Activated CD4-positive, CD25-positive, alpha-beta regulatory T cell treated with anti-CD3 and anti-CD28 coated beads, Interleukin-2, amount 50 U/mL, for 16 hours (primary cell): ENCODE results near the gene VTN.
"Not testable (repeated sequence)": the region's sequence is repeated elsewhere in the genome, so short reads cannot be mapped to it uniquely, and the experiment has no call there.

Source experiments
- DNase-seq: peaks from one replicate; pipeline ENCODE4 v3.0.0-alpha.2; 2020; ENCODE audit warnings: low read depth, low spot score

The VTN gene

DNA sequence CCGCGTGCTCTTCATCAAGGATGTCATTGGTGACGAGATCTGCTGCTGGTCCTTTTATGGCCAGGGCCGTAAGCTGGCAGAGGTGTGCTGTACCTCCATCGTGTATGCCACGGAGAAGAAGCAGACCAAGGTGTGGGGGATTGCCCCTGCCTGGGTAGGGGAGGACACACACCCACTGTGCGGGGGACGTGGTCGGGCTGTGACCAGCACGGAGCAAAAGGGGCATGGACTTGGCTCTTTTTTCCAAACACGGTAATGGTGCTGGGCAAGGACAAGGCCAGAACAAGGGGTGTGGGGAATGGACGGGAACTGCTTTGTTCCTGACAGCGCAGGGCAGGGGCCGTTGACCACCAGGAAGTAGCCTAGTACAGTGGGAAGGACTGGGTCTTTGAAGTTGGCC, 27.8 kb downstream of the VTN start:
- no peak for DNase-seq

DNA sequence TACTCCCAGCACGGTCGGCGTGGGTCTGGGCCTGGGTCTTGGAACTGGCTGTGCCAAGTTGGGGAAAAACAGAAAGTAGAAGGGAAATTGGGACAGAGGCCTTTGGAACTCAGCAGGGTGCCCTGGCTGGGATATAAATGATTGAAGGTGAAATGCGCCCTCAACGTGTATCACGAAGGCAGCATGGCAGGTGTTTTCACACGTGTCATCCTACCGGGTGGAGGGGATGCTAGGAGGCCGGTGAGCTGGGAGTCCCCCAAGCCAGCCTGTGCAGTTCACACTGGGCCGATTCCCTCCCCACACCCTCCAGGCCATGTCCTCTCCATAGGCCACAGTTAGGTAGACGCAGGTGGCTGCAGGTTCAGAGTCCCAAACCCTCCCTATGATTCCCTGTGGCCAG, 28.6 kb downstream of the VTN start:
- no peak for DNase-seq

DNA sequence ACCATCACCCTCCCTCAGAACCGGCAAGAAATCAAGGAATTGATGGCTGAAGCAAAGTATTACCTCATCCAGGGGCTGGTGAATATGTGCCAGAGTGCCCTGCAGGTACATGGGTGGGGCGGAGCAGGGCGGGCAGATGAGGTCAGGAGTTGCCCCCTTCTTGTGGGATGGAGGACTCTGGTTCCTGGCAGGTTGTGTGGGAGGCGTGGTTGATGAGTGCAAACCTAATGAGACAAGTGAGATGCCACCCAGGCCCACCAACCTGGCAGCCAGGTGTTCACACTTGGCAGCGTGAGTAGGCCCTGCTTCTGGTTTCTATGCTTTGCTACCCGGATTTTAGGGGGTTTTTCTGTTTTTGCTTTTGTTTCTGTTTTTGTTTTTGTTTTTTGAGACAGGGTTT, 29.7 kb downstream of the VTN start:
- no peak for DNase-seq

DNA sequence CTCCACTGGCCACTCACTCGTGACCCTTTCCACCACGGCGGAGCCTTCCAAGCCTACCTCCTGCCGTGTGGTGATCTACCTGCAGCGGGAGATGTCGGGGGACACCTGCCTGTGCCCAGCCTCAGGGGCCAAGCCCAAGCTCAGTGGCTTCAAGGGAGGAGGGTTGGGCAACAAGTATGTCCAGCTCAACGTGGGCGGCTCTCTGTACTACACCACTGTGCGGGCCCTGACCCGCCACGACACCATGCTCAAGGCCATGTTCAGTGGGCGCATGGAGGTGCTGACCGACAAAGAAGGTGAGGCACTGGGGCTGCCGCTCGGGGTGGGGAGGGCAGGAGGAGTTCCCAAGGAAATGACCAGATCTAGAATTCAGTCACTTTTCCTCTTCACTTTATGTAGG, 30.7 kb downstream of the VTN start:
- no peak for DNase-seq

DNA sequence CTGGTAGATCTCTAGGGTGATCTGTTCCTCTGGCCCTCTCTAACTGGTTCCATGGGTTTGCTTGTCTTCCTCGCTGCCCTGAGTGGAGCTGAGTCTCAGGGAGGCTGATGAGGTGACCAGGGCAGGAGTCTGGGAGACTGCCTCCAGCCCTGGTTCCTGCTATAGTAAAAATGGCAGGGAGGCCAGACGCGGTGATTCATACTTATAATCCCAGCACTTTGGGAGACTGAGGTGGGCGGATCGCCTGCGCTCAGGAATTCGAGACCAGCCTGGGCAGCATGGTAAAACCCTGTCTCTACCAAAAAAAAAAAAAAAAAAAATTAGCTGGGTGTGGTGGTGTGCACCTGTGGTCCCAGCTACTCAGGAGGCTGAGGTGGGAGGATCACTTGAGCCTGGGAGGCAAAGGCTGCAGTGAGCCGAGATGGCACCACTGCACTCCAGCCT, 31.3 kb downstream of the VTN start:
- DNase-seq = not testable (repeated sequence)

DNA sequence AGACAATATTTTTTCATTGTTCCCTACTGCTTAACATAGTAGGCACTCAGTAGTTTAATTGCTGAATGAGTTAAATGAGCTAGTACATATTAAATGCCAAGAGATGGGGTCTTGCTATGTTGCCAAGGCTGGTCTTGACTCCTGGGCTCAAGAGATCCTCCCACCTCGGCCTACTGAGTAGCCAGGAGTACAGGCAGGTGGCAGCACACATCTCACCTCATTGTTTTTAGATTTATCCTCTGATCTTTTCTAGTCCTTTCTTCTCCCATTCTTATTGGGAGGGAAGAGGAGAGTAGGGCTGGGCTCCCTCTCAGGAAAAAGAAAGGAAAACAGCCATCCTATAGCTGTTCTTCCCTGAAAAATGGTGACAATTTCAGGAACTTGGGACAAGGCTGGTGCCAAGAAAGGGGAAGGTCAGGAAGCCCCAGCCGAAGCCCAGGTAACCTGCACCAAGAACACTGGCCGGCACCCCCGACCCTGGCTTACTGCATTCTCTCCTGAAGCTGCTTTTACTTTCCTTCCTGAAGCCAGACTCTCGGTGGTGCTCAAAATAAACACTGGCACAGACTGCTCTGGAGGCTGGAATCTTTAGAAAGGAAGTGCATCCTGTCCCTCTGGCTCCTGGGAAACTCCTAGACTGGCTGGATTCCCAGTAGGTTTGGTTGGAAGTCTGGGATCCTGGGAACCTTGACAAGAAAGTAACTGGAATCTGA, 31.9 kb downstream of the VTN start:
- no peak for DNase-seq

DNA sequence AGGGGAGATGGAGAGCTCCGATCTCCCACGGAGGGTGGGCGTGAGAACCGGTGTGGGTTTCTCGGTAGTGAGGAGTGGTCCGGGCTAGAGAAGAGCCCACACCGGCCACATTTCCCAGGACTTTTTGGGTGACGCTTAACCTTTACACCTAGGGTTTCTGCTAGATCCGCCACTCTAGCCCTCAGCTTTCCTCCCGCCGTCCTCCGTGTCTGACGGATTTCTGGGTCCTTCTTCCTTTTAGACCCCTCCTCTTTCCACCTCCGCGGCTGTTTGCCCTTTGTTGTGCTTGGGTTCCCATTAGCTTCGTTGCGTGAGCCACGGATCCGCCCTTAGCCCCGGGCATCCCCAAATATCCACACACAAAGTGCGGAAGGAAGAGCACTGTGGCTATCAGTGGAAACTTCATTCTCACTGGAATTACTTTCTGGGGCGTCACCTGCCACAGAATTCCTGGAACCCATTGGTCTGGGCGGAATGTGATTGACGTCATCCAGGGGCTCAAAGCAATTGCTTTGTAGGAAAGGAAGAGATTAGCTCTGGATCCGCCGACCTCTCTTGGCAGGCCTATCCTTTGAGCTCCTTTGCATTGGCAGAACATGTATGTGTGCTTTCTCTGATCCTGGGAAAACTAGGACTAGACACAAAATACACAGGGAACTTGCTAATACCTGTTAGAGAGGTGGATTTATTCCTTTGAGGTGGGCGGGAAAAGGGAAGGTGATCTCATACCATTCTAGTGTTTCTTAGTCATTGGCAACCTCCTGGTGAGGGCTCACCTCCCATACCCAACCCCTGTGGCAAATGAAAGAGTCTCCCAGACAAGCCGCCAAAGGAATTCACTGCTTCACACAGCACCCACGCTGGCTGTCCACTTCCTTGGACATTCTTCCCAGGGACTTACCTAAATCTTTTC, 33.9 kb downstream of the VTN start:
- no peak for DNase-seq

DNA sequence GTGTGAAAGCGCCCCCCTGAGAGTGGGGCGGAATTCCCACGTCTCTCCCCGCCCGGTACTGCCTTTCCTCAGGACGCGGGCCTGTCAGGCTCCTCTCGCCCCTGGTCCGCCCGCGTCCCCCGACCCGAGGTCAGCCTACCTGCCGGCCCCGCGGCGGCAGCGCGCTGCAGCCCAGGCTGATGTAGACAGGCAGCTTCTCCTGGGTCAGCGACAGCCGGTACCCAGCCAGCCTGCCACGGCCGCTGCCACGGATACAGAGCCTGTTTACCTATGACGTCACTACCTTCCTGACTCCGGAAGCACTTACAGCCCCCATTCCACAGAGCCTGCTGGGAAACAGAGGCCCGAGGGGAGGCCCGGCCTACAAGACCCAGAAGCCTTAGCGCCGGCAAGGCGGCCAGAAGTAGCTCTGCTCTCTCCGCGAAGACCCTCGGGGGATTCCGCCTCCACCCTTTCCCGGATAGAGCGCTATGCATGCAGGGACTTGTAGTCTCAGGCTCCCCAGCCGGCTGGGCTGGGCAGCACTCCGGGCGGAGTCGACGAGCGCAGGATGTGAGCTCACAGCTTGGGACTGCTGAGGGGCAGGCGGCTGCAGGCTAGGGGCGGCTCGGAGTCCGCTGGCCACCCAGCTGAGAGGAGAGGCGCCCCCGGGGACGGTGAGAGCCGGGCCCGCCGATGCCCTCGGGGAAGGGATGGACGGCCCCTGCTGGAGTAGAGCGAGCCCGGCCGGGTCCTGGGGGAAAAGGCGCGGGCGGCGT, 34.7 kb downstream of the VTN start, which contains the start of the genes IFT20 and TNFAIP1:
Gene IFT20, minus strand, starts transcription at position 272 of the 758 bp plus-strand sequence. CDS start 3,487 bp downstream, outside the sequence.
Gene TNFAIP1, plus strand, starts transcription at position 561 of the 758 bp plus-strand sequence. CDS start 3,761 bp downstream, outside the sequence.
- DNase-seq = peak; percentile 97

DNA sequence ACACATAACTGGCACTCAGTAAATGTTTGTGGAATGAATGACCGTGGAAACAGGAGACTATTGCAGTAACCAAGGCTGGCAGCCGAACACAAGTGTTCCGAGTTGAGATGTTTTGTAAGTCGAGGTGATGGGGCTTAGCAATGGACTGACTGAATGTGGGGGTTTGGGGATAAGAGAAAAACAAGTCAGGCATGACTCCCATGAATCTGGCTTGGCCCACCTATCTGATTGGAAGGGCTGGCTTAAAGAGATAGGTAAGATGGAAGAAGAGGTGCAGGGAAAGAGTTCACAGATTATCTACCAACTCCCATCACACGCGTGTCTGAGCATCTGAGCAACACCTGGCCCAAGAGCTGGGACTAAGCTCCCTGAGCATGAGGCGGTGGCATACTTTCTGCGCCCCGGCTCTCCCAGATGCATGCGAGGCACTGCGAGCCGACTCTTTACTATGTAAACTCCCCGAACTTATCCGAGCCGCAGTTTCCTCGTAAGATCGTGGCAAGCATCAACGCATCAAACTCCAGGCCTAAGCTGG, 35.4 kb downstream of the VTN start:
- no peak for DNase-seq

DNA sequence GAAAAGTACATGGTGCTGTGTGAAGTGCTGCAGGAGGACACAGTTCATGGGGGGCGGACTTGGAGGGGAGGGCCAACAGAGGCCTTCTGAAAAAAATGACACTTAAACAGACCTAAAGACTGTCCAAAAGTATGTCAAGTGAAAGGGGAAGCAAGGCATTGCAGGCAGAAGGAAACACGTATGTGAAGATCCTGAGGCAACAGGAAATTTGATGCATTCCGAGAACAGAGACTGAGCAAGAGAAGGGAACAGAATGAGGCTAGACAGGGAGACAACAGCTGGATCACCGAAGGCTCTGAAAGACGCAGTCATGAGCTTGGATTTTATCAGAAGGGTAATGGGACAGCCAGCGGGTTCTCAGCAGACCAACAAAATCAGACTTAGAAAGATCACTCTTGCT, 35.9 kb downstream of the VTN start:
- no peak for DNase-seq

DNA sequence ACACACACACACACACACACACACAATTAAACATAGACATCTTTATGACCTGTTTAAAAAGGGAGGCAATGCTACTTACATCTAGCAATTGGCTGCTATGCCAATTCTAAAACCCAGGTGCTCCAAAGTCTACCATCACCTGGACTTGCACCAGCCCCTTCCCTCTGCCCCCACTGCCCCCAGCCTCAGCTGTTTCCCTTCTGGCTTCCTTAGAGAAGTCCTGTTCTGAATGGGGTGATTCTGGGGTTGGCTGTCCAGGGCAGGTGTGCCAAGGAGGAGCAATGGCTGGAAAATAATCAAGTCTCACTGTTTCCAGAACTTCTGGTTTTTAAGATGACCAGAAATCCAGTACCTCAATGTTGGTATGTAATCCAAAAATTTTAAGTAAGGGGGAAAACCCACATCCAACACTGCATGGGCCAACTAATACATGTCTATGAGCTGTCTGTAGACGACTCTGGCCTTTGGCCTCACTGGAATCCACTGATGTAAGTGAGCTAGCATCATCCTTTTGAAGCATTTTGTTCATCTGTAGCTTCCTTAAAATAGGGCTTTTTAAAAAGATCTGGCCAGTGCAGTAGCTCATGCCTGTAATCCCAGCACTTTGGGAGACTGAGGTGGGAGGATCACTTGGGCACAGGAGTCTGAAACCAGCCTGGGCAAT, 36.9 kb downstream of the VTN start:
- no peak for DNase-seq

DNA sequence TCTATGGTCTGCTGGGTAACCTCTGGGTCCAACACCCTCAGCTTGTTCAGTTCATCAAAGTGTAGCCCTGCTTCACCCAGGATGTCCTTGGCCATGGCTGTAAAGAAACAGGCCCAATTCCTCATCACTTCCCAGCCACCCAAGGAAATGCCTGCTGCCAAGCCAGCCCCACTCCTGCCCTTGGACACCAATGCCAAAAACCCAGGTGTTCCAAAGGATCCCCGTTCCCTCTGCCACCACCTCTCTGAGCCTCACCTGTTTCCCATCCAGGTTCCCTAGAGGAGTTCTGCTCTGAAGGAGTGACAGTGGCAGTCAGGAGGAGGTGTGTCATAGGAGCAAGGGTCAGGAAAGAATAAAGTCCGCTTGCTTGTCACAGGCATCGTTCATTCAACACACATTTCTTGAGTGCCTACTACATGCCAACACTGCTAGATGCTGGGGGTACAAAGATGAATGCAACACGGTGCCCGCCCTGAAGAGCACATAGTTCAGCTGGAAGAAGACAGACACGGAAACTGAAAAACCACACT, 38.2 kb downstream of the VTN start:
- DNase-seq = no peak

DNA sequence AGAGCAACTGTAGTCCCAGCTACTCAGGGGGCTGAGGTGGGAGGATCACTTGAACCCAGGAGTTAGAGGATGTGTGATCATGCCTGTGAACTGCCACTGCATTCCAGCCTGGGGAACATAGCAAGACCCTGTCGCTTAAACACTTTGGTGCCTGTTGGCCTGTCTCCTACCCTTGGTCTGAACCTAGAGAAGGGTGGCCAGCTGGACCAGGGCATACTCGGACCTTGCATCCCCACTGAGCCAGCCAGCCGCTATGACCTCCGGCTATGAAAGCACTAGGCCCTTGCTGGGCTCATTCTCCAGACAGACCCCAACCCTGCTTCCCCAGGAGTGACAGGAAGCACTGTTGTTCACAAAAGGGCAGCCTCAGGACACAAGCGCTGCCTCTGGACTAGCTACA, 39.4 kb downstream of the VTN start:
- no peak for DNase-seq

DNA sequence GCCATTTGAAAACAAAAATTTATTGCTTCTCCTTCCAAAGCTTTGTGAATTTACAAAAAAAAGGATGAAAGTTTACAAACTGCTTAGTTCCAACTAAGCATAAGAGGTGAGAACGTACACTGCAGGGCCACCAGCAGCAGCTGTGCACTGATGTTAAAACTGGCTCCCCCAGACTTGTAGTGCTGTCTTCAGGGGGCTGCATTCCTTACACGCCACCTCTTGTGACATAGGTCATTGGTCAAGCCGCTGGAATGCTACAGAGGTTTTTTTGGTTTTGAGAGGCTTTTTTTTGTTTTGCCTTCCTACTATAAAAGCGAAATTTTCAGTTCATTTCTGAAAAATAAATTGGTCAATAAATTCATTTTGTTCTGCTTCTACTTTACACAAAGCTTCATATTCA, 41.8 kb downstream of the VTN start:
- no peak for DNase-seq

DNA sequence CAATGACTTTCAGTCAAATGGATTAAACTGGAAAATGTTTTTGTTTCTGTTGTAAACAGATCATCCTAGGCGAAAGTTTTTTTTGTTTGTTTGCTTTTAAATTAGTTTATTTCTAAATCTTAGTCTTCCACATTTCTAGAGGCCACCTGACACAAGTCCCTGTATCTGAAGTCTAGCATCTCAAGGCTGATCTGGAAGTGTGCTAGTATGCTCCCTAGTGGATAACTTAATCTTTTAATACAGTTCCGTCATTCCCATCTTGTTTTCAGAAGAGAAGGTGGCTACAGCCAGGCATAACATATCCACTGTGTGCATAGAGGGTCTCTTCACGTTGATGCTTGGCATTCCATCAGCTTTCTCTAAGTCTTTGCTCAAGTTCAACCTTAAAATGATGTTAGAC, 42.4 kb downstream of the VTN start:
- no peak for DNase-seq

DNA sequence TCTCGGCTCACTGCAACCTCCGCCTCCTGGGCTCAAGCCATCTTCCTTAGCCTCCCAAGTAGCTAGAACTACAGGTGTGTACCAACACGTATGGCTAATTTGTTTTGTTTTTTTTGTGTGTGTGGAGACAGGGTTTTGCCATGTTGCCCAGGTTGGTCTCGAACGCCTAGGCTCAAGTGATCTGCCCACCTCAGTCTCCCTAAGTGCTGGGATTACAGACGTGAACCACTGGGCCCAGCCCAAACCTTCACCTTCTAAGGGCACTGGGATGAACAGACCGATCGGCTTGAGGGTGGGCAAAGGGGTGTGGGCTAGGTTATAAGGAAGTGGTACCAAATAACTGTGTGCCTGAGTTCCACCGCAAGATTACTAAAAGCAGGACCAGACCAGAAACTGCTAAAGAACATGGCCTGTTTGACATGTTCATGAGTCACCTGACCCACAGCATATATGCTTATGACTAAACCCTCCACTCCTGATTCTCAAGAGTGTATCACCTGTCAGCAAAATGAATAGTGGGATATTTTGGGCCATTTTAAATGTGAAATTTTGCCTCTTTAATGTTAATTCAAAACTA, 43.0 kb downstream of the VTN start:
- DNase-seq = no peak

DNA sequence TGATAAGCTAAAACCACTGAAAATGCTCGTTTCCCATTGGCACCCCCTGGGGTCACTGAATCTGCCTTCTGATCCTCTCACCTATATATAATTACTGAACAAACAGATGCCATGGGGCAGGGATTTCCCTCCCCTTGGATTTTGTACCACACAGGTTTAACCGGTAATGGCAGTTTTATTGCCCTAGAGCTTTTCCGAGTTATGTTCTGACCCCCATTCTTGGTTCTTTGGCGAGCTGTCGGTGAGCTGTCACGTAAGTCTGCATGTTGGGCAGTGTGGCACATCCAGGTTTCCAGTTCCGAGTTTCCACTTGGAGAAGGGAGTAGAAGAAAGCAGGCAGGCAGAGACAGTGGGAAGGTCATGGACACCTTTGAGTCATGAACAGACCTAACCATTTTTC, 44.0 kb downstream of the VTN start:
- no peak for DNase-seq

DNA sequence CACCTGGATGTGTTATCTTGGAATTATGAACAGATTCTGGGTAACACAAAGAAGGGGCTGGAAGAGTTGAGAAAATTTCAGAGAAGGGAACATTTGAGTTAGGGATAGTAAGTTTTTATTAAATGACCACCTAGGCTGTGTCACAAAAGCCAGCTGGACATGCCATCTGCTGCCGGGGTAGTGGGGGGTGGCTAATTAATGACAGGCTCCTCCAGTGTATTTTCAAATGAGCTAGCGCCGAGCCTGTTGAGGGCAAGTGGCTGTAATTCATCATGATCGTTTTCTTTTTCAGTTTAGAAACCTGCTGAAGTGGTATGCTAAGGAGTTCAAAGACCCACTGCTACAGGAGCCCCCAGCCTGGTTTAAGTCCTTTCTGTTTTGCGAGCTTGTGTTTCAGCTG, 44.9 kb downstream of the VTN start:
- DNase-seq = no peak

DNA sequence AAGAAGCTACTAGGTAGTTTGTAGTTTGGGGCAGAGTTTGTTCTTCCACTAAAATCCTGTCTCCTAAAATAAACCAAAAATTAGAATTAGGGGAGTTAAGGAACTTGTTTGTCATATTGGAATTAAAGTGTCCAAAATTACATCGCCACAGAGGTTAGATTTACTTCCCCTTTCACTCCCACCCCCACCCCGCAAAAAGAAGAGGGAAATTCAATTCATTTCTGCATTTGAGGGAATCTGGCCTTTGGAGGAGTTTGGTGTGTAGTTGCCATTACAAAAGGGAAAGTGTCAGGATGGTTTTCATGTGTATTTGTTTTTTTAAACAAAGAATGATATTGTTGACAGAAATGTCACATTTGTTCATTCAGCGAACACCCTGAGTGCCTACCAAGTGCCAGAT, 45.3 kb downstream of the VTN start:
- no peak for DNase-seq

DNA sequence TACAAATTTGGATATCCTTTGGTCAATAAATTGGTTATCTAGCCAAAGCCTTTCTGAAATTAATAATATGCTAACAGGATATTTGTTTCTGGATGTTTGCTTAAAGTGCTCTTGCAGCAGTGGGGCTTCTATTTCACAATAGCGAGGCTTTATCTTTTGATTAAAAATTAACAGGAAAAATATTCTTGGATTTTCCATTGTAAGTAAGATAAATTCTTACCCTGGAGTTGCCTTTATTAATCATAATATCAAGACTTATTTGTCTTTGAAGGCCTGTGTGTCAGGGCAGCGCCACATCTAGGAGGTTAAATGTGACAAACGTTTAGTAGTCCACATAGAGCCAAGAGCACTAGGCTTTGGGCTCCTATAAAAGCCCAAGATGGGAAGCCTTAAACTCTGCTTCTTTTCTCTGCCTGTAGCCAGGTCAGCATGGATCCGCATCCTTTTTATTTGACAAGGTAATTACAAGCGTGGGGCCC, 45.8 kb downstream of the VTN start:
- DNase-seq = no peak
